H9 (cell line): Measurements from ENCODE around the gene FANCC. TPM values are rescaled to one million over a fixed set of nuclear protein-coding genes. Genes with fewer than 3 reads are reported as not detected.

Experiments
- DNase-seq: peaks from one replicate; pipeline ENCODE4 v3.0.0-alpha.2; 2017
- H2AFZ ChIP-seq: one replicate; pipeline ENCODE4 v1.6.1; 2013; ENCODE audit warnings: mild to moderate bottlenecking, low read length, control low read depth, moderate library complexity
- H2AK5ac ChIP-seq: 2 replicates; pipeline ENCODE4 v1.6.1; 2013; ENCODE audit warnings: low read length, control low read depth, mixed read lengths; ENCODE audit not compliant: insufficient read length
- H2BK120ac ChIP-seq: one replicate; pipeline ENCODE4 v1.6.1; 2013; ENCODE audit warnings: low read depth, mild to moderate bottlenecking, low read length, control low read depth, inconsistent platforms; ENCODE audit not compliant: poor library complexity, severe bottlenecking
- H2BK12ac ChIP-seq: 2 replicates; pipeline ENCODE4 v1.6.1; 2013; ENCODE audit warnings: low read length, control low read depth, mixed read lengths, low read depth; ENCODE audit not compliant: insufficient read length
- H2BK15ac ChIP-seq: 2 replicates; pipeline ENCODE4 v1.6.1; 2013; ENCODE audit warnings: low read depth, low read length, control low read depth
- H2BK20ac ChIP-seq: one replicate; pipeline ENCODE4 v1.6.1; 2013; ENCODE audit warnings: low read depth, mild to moderate bottlenecking, low read length, control low read depth, inconsistent platforms; ENCODE audit not compliant: poor library complexity, severe bottlenecking
- H2BK5ac ChIP-seq: 2 replicates; pipeline ENCODE4 v1.6.1; 2013; ENCODE audit warnings: low read length, control low read depth, mixed read lengths; ENCODE audit not compliant: insufficient read length
- H3K14ac ChIP-seq: 2 replicates; pipeline ENCODE4 v1.6.1; 2013; ENCODE audit warnings: low read length, control low read depth; ENCODE audit not compliant: insufficient read depth
- H3K18ac ChIP-seq: 2 replicates; pipeline ENCODE4 v1.6.1; 2013; ENCODE audit warnings: low read depth, mild to moderate bottlenecking, mixed read lengths, low read length, control low read depth; ENCODE audit not compliant: insufficient read length
- H3K23ac ChIP-seq: 2 replicates; pipeline ENCODE4 v1.6.1; 2013; ENCODE audit warnings: low read length, control low read depth, mixed read lengths, low read depth; ENCODE audit not compliant: insufficient read length
- H3K23me2 ChIP-seq: 2 replicates; pipeline ENCODE4 v1.6.1; 2013; ENCODE audit warnings: low read depth, mild to moderate bottlenecking, mixed read lengths, low read length, control low read depth; ENCODE audit not compliant: insufficient read length, poor library complexity, severe bottlenecking
- H3K27ac ChIP-seq: 2 replicates; pipeline ENCODE4 v1.5.1; 2013; ENCODE audit warnings: low read length, control low read depth, mixed read lengths, low read depth; ENCODE audit not compliant: insufficient read length
- H3K27me3 ChIP-seq: 2 replicates; pipeline ENCODE4 v1.6.1; 2013; ENCODE audit warnings: low read length, control low read depth, inconsistent platforms; ENCODE audit not compliant: insufficient read depth
- H3K4ac ChIP-seq: 2 replicates; pipeline ENCODE4 v1.6.1; 2013; ENCODE audit warnings: low read depth, mild to moderate bottlenecking, control low read depth, inconsistent platforms, low read length, moderate library complexity
- H3K4me1 ChIP-seq: 2 replicates; pipeline ENCODE4 v1.6.1; 2013; ENCODE audit warnings: low read length, control low read depth, inconsistent platforms; ENCODE audit not compliant: insufficient read depth
- H3K4me2 ChIP-seq: 2 replicates; pipeline ENCODE4 v1.6.1; 2013; ENCODE audit warnings: low read length, control low read depth, mixed read lengths; ENCODE audit not compliant: insufficient read length, insufficient read depth
- H3K56ac ChIP-seq: 2 replicates; pipeline ENCODE4 v1.6.1; 2013; ENCODE audit warnings: low read depth, mild to moderate bottlenecking, mixed read lengths, low read length, control low read depth; ENCODE audit not compliant: insufficient read length
- H3K79me1 ChIP-seq: 2 replicates; pipeline ENCODE4 v1.6.1; 2013; ENCODE audit warnings: low read depth, mild to moderate bottlenecking, moderate library complexity, low read length, control low read depth, inconsistent platforms; ENCODE audit not compliant: insufficient read depth, poor library complexity, severe bottlenecking
- H3K79me2 ChIP-seq: 2 replicates; pipeline ENCODE4 v1.6.1; 2013; ENCODE audit warnings: low read length, control low read depth, inconsistent platforms; ENCODE audit not compliant: insufficient read depth
- H3K9ac ChIP-seq: 2 replicates; pipeline ENCODE4 v1.6.1; 2013; ENCODE audit warnings: low read length, control low read depth, mixed read lengths; ENCODE audit not compliant: insufficient read length; ENCODE audit errors: extremely low read depth
- H3K9me3 ChIP-seq: one replicate; pipeline ENCODE4 v1.6.1; 2013; ENCODE audit warnings: low read depth, low read length, inconsistent platforms; ENCODE audit not compliant: control insufficient read depth
- H3T11ph ChIP-seq: one replicate; pipeline ENCODE4 v1.6.1; 2013; ENCODE audit warnings: mild to moderate bottlenecking, low read length, control low read depth, inconsistent platforms
- H4K20me1 ChIP-seq: one replicate; pipeline ENCODE4 v1.6.1; 2013; ENCODE audit not compliant: control insufficient read depth, insufficient read length, insufficient read depth
- H4K5ac ChIP-seq: 2 replicates; pipeline ENCODE4 v1.6.1; 2013; ENCODE audit warnings: low read depth, mild to moderate bottlenecking, mixed read lengths, low read length, control low read depth; ENCODE audit not compliant: insufficient read length
- H4K8ac ChIP-seq: replicated peaks from 2 replicates; pipeline ENCODE4 v1.6.1; 2013; ENCODE audit warnings: low read length, control low read depth, mixed read lengths, low read depth; ENCODE audit not compliant: insufficient read length
- H4K91ac ChIP-seq: 2 replicates; pipeline ENCODE4 v1.6.1; 2013; ENCODE audit warnings: low read depth, mild to moderate bottlenecking, moderate library complexity, mixed read lengths, low read length, control low read depth; ENCODE audit not compliant: insufficient read length
- H3K27ac Mint-ChIP-seq, 3 experiments: 2 replicates in 2 of 3; 3 replicates in 1 of 3; pipeline ENCODE4 v1.8.0; 2020 to 2021; ENCODE audit warnings: mixed read lengths in 3 of 3, mild to moderate bottlenecking in 1 of 3, moderate library complexity in 1 of 3
- H3K27me3 Mint-ChIP-seq: 2 replicates; pipeline ENCODE4 v1.8.0; 2021; ENCODE audit warnings: low read depth, mild to moderate bottlenecking, moderate library complexity, mixed read lengths
- H3K36me3 Mint-ChIP-seq, 3 experiments: 2 replicates in 2 of 3; 3 replicates in 1 of 3; pipeline ENCODE4 v1.8.0; 2020 to 2021; ENCODE audit warnings: low read depth in 3 of 3, mixed read lengths in 3 of 3; ENCODE audit not compliant: insufficient read depth in 1 of 3
- H3K4me1 Mint-ChIP-seq, 2 experiments: 2 replicates each; pipeline ENCODE4 v1.8.0; 2020; ENCODE audit warnings: mixed read lengths in 2 of 2
- H3K4me3 Mint-ChIP-seq, 2 experiments: 2 replicates in 1 of 2; 3 replicates in 1 of 2; pipeline ENCODE4 v1.8.0; 2020 to 2021; ENCODE audit warnings: mild to moderate bottlenecking in 2 of 2, mixed read lengths in 2 of 2, moderate library complexity in 1 of 2
- H3K9me3 Mint-ChIP-seq, 2 experiments: 2 replicates in 1 of 2; 3 replicates in 1 of 2; pipeline ENCODE4 v1.8.0; 2020; ENCODE audit warnings: mild to moderate bottlenecking in 2 of 2, mixed read lengths in 2 of 2, moderate library complexity in 1 of 2
- CTCF ChIP-seq: fragments of 200-600 bp; sonication (generic); conservative IDR thresholded peaks from 3 replicates; pipeline ENCODE4 v1.8.0; 2021; ENCODE audit warnings: antibody characterized with exemption, mild to moderate bottlenecking
- WGBS: extraction: QIAGEN DNeasy Blood & Tissue Kit; methylation state at CpG from one replicate; pipeline ENCODE4 v1.1.7; 2013; ENCODE audit warnings: missing lambda C conversion rate, low lambda C conversion rate, mixed read lengths; ENCODE audit not compliant: insufficient read length; ENCODE audit errors: extremely low coverage; 5-methylcytosine and 5-hydroxymethylcytosine counted together
- total RNA-seq: library from RNA; stranded (reverse); gene quantifications from 2 replicates; pipeline ENCODE4 v1.2.1, GENCODE V29; 2021

Gene FANCC
- total RNA-seq, 1 experiment from 2014 or later: 14.6 TPM

- H3K9ac ChIP-seq: no peak overlapping the region
- Mint-ChIP-seq H3K4me1 (peaks cover 15 to 31% of the 10 kb centered on the region in 2 experiments), H3K4me3 (no peak overlapping the region), H3K36me3 (peaks cover 0 to 10% (median 4%) of the 10 kb centered on the region in 3 experiments; a peak in 5 of 7 replicates), H3K27me3 (no peaks in the 10 kb centered on the region; the same call in 1 of the 2 replicates), H3K27ac (peak overlapping the region in 1 of 3 experiments; percentile 59; a peak in 1 of 7 replicates), H3K9me3 (no peaks in the 10 kb centered on the region)
- no peak overlapping the region for H2BK20ac ChIP-seq
- TF ChIP-seq CTCF: peak; percentile 42; the same call in 2 of the 3 replicates
- no peak overlapping the region for H2BK5ac ChIP-seq
- H4K20me1 ChIP-seq: no peaks in the 10 kb centered on the region
- no peak for DNase-seq
- no peaks in the 10 kb centered on the region; the same call in 1 of the 2 replicates for H3K4me1 ChIP-seq
- no peak overlapping the region for H3K14ac ChIP-seq
- no peaks in the 10 kb centered on the region for H3K23me2 ChIP-seq
- H2BK15ac ChIP-seq: no peak overlapping the region
- H3K9me3 ChIP-seq: no peaks in the 10 kb centered on the region
- no peak overlapping the region for H3K56ac ChIP-seq
- H4K91ac ChIP-seq: no peak overlapping the region
- no peak overlapping the region for H4K8ac ChIP-seq
- no peak overlapping the region for H3K27ac ChIP-seq
- H2BK120ac ChIP-seq: no peak overlapping the region
- no peak overlapping the region for H3K23ac ChIP-seq
- no peak overlapping the region for H3K4me2 ChIP-seq
- WGBS: no CpG with 5 or more reads among the region's 9 CpGs
- H3K4ac ChIP-seq: no peak overlapping the region
- no peak overlapping the region for H2AK5ac ChIP-seq
- H3T11ph ChIP-seq: no peak overlapping the region
- no peaks in the 10 kb centered on the region for H3K27me3 ChIP-seq
- H2AFZ ChIP-seq: no peak overlapping the region
- no peak overlapping the region for H2BK12ac ChIP-seq
- no peaks in the 10 kb centered on the region for H3K79me1 ChIP-seq
- no peak overlapping the region for H3K18ac ChIP-seq
- no peaks in the 10 kb centered on the region for H3K79me2 ChIP-seq
- H4K5ac ChIP-seq: no peak overlapping the region
Measured at GRCh38 chr9:95087659-95088242, 229.8 kb downstream of the FANCC start.
